HG03159 (cell line): ENCODE measurements around the gene ITPK1.

Source experiments
- ATAC-seq: cut with Tn5 transposase; IDR thresholded peaks from one replicate; pipeline ENCODE4 v1.9.1; 2021; ENCODE audit warnings: mild to moderate bottlenecking, moderate library complexity; ENCODE audit not compliant: unreplicated experiment

Gene ITPK1

GRCh38 chr14:92930737-92931602 is 184.8 kb downstream of the ITPK1 start:
- no peak for ATAC-seq

- no peak for ATAC-seq
These were observed 185.8 kb downstream of the ITPK1 start for GRCh38 chr14:92929689-92930608.

DNA sequence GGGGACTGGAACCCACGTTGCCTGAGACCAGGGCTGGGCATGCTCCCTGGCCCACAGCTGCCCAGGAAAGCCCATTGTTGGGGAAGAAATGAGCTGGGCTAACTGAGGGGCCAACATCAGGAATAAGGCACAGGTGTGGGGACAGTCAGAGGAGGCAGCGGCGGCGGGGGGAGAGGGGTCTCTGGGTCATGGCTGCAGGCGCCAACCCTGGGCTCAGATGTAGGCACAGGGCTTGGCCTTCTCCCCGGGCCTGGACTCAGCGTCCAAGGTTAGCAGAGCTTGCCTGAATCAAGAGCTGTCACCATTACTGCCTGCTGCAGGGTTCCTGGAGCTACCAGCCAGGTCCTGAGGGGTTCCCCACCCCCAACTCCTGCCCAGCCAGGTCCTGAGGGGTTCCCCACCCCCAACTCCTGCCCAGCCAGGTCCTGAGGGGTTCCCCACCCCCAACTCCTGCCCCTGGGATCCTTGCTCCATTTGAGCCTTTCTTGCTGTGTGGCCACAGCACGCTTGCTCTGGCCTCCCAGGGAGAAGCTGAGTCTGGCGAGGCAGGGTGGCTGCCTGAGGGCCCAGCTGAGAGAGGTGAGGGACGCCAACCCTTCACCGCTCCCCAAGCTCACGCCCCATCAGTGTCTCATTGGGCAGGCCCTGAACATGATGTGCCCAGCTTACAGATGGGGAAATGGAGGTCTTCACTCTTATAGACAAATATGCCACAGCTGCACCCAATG is 186.6 kb downstream of the ITPK1 start:
- ATAC-seq = no peak

DNA sequence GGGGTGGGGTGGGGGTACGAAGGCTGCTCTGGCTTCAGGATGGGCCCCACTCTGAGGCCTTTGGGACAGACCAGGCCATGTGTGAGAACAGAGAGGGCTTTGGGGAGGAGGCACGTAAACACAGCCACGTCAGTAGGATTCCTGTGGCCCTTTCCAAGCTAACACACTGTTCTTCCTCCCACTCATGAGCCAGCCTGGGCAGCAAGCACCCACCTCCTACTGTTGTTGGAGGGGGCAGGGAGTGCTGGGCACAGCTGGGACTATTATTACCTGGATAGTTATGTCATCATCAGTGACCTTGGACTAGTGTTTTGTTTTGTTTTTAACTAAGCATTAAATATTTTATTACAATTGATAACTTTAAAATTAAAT is 187.5 kb downstream of the ITPK1 start:
- ATAC-seq = no peak

DNA sequence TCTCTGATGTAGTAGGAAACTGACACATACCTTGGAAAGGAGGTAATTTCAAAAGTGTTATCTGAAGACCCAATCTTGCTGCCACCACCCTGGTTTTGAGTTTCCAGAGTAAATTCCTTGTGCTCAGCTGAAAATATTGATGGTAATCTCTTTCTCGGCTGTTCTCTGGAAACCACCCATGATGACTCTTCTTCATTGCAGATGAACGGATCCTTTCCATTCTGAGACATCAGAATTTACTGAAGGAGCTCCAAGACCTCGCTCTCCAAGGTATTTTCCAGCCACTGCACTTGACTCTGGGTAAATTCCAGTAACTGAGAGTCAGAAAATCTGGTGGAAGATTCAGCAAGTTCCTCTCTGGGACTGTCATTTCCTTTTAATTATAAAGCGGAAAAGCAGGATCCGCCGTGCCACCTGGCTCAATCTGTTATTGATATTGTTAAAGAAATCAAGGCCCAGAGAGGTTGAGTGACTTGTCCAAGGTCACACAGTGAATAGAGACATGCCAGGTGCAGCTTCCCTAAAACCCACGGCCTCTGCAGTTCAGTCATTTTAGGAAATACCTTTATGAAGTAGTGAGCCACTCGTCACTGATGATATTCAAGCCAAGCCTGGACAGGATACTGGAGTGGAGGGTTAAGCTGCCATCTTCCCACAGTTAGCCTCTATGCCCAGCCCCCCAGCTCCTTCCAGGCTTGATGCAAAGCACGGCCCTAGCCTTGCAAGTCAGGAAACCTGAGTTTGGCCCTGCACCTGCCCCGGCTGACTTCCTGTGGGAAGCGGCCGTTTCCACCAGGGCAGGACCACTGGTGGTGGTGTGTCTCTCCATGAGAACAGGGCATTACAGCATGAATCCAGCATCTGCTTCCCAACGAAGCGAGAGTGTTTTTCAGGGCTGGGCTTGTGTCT is 188.1 kb downstream of the ITPK1 start:
- ATAC-seq = no peak

GRCh38 chr14:92926931-92927330 is 188.8 kb downstream of the ITPK1 start:
- no peak for ATAC-seq

- ATAC-seq = no peak
These were observed 189.4 kb downstream of the ITPK1 start for GRCh38 chr14:92926180-92926845.

GRCh38 chr14:92925446-92925845 is 190.3 kb downstream of the ITPK1 start:
- ATAC-seq = no peak

DNA sequence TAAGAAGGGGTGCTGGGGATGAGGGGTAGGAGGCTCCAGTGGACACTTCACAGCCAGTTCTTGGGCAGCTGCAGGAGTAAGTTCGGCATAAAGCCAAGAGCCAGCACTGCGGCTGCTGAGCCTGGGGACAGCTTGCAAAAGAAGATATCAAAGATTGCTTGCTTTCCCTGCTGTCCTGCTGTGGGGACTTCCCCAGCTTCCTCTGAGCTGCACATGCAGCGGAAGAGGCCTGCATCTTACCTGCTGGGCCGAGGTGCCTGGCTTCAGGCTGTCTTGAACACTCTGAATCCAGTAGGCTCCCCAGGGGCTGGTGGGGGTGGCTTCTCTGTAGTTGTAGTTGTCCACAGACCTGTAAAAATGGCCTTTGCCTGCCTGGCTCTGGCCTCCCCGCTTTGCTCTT is 191.5 kb downstream of the ITPK1 start:
- ATAC-seq = no peak

DNA sequence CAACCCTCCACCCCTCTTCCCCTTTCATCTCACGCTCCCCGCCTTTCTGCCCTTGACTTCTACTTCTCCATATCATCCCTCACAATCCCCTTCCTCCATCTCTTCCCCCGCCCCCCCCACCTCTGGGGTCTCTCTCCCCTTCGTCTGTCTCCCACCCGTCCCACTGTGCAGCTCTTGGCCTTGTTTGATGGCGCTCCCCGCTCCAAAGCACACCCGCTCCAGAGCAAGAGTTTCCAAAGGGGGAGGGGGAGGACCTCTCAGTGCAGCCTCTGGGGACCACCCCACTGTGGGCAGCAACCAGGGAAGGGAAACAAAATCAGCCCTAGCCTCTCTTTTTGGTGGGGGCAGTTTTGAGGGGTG is 192.0 kb downstream of the ITPK1 start:
- no peak for ATAC-seq

DNA sequence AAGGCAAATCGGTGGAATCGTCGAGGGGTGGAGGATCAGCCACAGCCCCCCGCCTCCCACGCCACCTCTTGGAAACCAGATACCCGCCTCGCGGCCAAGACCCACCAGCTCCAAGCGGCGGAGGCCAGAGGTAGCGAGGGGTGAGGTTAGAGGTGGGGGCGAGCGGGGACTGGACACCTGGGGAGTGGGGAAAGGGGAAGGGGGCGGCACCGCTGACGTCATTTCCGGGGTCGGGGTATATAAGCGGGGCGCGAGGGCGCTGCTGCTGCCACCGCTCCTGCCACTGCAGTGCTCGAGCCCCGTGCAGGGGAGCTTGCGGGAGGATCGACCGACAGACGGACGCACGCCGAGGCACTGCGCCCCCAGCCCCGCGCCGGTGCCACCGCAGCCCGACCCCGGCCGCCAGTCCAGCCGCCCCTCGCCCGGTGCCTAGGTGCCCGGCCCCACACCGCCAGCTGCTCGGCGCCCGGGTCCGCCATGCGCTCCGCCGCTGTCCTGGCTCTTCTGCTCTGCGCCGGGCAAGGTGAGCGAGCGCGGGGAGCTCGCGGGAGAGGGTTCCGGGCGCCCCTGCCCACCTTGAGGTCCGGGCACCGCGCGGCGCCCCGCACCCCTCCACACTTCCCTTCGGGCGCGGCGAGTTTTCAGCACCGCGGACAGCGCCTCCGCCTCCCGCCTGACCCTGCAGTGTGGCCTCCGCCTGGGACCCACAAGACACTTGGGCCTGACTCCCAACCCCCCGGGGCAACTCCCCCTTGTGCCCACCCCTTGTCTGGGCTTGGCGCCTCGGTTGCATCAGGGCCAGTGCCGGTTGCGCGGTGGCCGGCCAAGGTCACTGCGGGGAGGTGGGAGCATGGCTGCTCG is 192.6 kb downstream of the ITPK1 start, which contains the start of gene CHGA:
CHGA (plus strand) TSS at position 268 of the 861 bp plus-strand sequence; CDS start at position 478, 210 bp downstream.
- no peak for ATAC-seq

DNA sequence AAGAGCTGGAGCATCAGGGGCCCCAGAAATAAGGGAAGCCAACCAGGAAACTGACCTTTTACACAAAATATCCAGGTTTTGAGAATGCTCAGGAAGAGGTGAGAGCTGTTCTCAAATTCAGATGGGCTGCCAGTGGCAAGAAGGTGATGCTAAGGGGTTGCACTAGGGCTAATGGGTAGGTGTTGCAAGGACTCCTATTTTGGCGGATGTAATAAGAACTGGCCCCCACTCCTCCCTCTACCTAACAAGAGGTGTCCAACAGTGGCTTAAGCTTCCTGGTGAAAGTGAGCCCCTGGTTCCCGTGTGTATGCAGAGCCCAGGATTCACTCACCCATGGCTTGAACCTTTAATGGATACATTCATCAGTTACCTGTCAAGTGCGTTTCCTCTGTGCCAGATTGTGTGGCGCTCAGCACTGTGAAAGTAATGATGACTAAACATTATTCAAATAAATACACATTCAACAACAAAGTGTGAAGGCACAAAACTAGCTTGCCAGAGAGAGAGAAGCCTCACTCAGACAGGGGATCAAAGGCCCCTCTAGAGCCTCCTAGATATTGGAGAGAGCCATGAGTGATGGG is 193.5 kb downstream of the ITPK1 start:
- no peak for ATAC-seq

- ATAC-seq = no peak
These were observed 195.7 kb downstream of the ITPK1 start for GRCh38 chr14:92920001-92920400.

DNA sequence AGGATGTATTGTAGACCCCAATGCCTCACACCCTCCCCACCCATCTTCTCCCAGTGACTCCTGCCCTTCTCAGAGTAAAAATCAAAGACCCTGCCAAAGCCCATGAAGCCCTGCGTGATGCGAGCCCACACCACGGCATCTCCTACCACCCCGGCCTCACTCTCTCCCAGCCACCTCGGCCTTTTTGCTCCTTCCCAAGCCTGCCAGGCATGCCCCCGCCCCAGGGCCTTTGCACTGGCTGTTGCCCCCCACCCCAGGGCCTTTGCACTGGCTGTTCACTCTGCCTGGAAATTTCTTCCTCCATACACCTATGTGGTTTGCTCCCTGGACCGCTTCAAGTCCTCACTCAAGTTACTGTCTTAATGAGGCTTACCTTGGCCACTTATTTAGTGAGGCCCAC is 197.8 kb downstream of the ITPK1 start:
- ATAC-seq = no peak

GRCh38 chr14:92917041-92917940 is 198.4 kb downstream of the ITPK1 start:
- no peak for ATAC-seq

DNA sequence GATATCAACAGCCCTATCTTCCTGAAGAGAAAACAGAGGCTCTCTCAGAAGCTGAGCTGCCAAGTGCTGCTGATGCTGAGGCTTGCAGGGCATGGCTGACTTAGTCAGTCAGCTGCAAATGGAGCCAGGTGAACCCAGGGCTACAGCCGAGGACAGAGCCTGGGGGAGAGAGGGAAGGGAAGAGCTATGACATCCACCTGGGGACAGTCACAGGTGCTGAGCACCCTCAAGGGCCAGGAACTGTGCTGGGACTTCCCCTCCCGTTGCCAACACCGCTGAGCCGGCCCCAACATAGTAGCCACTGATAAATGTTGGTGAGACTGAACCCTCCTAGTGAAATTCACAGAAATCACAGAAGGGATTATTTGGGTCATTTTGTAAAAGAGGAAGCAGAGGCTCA is 199.5 kb downstream of the ITPK1 start:
- ATAC-seq = no peak

- ATAC-seq = no peak
These were observed 201.6 kb downstream of the ITPK1 start for GRCh38 chr14:92914087-92914656.
